ENCODE data around the gene LGALS14. TPM values are rescaled to one million over a fixed set of nuclear protein-coding genes. Genes with fewer than 3 reads are reported as not detected.

The LGALS14 gene
- total and polyA plus RNA-seq, 3 donors from 2014 or later = not detected

GRCh38 chr19:39701291-39701690 is 3.0 kb upstream of the LGALS14 start:
- Histone ChIP-seq H3K4me3 (no peak overlapping the region), H3K9me3 (no peaks in the 10 kb centered on the region), H3K27ac (no peak overlapping the region), H3K4me1 (no peaks in the 10 kb centered on the region), H3K27me3 (no peaks in the 10 kb centered on the region), H3K36me3 (ENCODE audit: low read depth, missing control alignments) (no peaks in the 10 kb centered on the region)
- intact Hi-C loops (cut with DNase I; ENCODE audit: low total_unique reads) = no loop called here
- WGBS, 2 donors = 80 to 82% methylated on average over 5 of the region's 5 CpGs
- DNase-seq = no peak
- TF ChIP-seq POLR2A (IDR thresholded peaks at IDR 0.05) (no peak), CTCF (IDR thresholded peaks at IDR 0.05) (no peak)

- WGBS, 2 donors = 67 to 69% methylated on average over 8 of the region's 8 CpGs
- TF ChIP-seq POLR2A (IDR thresholded peaks at IDR 0.05) (no peak), CTCF (IDR thresholded peaks at IDR 0.05) (no peak)
- intact Hi-C loops (cut with DNase I; ENCODE audit: low total_unique reads) = no loop called here
- no peak overlapping the region for H3K4me3 ChIP-seq
- no peaks in the 10 kb centered on the region for H3K9me3 ChIP-seq
- no peaks in the 10 kb centered on the region for H3K36me3 ChIP-seq (ENCODE audit: low read depth, missing control alignments)
- H3K27me3 ChIP-seq = no peaks in the 10 kb centered on the region
- DNase-seq = no peak
- H3K4me1 ChIP-seq = no peaks in the 10 kb centered on the region
- H3K27ac ChIP-seq = no peak overlapping the region
Measured at GRCh38 chr19:39705578-39706188, 1.4 kb downstream of the LGALS14 start.

DNA sequence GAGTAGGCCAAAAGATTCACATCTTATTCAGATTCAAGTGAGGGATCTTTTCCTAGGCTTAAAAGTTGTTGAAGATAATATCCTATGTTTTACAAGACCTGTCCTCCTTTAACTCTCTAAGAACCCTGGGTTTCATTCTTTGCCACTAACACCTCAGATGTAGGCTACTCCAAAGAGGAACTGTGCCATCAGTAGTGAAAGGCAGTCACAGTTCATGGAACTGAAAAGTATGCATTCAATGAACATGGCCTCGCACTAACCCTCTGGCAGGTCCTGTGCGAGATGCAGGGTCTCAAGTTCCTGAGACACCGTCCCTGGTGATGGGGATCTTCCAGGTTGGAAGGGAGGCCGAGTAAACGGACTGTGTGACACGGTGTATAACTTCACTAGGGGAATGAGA is 4.3 kb downstream of the LGALS14 start:
- DNase-seq = no peak
- 86 to 92% methylated on average over 6 of the region's 6 CpGs for WGBS, 2 donors
- Histone ChIP-seq H3K9me3 (no peaks in the 10 kb centered on the region), H3K4me1 (no peaks in the 10 kb centered on the region), H3K36me3 (ENCODE audit: low read depth, missing control alignments) (no peaks in the 10 kb centered on the region), H3K4me3 (no peak overlapping the region), H3K27me3 (no peaks in the 10 kb centered on the region), H3K27ac (no peak overlapping the region)
- TF ChIP-seq CTCF (IDR thresholded peaks at IDR 0.05) (no peak), POLR2A (IDR thresholded peaks at IDR 0.05) (no peak)
- intact Hi-C loops (cut with DNase I; ENCODE audit: low total_unique reads) = no loop called here

- Histone ChIP-seq H3K36me3 (ENCODE audit: low read depth, missing control alignments) (no peaks in the 10 kb centered on the region), H3K4me1 (no peaks in the 10 kb centered on the region), H3K4me3 (no peak overlapping the region), H3K27ac (no peak overlapping the region), H3K9me3 (no peaks in the 10 kb centered on the region), H3K27me3 (no peaks in the 10 kb centered on the region)
- WGBS, 2 donors = 84 to 91% methylated on average over 5 of the region's 5 CpGs
- TF ChIP-seq CTCF (IDR thresholded peaks at IDR 0.05) (no peak), POLR2A (IDR thresholded peaks at IDR 0.05) (no peak)
- DNase-seq = no peak
- intact Hi-C loops (cut with DNase I; ENCODE audit: low total_unique reads) = no loop called here
Measured at GRCh38 chr19:39709026-39709872, 5.0 kb downstream of the LGALS14 start.
